Activated CD4-positive, alpha-beta T cell treated with anti-CD3 and anti-CD28 coated beads, Interleukin-2, amount 50 U/mL, for 24 hours (primary cell): ENCODE measurements around the gene TBC1D21.
A peak's percentile ranks its signal among the peaks of the same experiment; 100 is the strongest.

ENCODE experiments used
- DNase-seq, 2 donors: peaks; one replicate each; pipeline ENCODE4 v3.0.0-alpha.2; 2020; ENCODE audit warnings: low read depth in 1 of 2, low spot score in 1 of 2

Gene TBC1D21

GRCh38 chr15:73873456-73873855 lies at the start of gene TBC1D21:
TSS of gene TBC1D21 (plus strand) at chr15:73873564. CDS start at chr15:73873710, 146 bp downstream.
- no peak for DNase-seq

- DNase-seq, result no peak
Measured at GRCh38 chr15:73826711-73827251, 46.6 kb upstream of the TBC1D21 start.

DNA sequence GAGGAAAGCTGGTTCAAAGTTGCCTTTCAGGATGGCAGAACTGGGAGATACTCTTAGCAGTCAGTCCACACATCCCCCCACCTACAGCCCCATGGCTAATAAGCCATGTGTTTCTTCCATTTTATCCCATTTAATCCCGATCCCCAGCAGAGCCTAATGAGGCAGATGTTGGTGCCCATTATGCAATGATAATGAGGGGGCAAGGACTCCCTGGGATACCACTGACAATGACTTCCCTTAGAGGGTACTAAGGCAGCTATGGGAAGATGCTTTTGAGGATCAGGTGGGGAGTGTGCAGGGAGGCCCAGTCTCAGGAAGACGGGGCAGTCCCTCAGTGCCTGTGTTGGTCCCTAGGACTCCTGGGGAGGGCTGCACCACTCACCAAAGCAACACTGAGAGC lies 43.8 kb upstream of the TBC1D21 start:
- DNase-seq, result no peak

- DNase-seq, result no peak
Measured at GRCh38 chr15:73832657-73833056, 40.7 kb upstream of the TBC1D21 start.

GRCh38 chr15:73836845-73837244 lies 36.5 kb upstream of the TBC1D21 start:
- DNase-seq, result no peak

DNA sequence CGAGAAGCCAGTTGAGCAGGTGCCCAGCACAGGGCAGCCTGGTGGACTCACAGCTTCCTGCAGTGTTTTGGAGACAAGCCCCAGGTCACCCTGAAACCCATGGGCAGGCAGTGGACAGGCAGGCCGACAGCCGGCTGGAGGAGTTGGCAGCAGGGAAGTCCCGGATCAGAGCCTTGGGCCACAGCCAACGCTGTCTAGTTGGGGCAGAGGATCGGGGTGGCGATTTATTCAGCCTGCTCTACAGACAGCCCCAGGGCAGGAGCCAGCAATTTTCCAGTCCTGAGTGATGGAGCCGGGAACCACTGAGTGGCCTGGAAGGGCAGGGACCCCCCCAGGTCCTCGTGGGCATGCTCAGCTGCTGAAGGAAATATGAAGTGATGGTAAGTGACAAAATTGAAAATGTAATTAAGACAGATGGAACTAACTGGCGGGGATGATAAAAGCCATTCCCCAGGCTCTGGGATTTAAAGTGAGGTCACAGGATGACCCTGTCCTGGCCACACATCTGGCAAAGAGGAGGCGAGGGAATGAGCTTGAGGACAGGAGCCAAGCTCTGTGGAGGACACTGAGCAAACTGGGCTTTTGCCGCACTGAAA lies 34.4 kb upstream of the TBC1D21 start:
- no peak for DNase-seq

DNA sequence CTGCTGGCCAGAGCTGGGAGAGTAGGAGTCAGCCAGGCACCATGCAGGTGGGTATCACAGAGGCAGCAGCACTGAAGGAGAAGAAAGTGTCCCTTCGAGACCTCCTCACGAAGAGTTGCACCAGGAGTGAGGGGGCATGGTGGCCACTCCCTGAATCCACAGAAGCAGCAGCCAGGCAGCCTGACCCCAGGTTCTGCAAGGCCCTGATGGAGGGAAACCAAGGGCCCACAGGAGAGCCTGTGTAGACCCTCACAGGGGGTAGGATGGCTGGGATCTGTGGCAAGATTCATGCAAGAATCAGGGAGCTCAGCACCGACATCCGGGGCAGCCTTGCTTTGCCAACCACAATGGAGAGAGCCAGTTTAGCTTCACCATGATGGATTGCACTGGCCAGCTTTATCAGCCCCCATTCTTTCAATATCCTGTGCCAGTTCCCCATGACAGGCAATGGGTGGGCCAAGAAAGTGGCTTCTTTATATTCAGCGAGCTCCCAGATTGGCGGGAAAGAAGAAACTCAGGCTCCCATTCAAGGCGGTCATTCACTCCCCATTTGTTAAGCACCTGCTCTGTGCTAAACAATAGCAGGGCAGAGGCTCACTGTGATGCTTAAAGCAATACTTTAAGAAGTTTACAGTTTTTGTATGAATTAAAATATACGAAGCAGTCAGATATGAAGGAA lies 33.5 kb upstream of the TBC1D21 start:
- DNase-seq, result no peak

DNA sequence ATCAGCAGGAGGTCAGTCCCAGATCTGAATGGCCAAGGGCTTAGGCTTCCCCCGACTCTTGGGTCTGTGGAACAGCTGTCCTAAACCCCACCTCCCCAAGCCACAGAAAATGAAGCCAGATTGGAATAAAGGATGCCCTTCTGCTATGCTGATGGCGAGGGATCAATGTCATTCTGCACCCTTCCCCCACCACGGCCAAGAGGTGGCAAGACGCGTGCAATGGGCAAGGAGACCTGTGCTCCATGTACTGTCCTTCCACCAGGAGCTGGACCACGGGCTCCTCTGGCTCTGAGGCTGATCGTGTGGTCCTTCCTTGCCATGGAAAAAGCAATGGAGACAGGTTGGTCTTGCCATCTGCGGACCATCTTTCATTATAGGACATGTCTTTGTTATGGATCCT lies 32.6 kb upstream of the TBC1D21 start:
- DNase-seq, result no peak

DNA sequence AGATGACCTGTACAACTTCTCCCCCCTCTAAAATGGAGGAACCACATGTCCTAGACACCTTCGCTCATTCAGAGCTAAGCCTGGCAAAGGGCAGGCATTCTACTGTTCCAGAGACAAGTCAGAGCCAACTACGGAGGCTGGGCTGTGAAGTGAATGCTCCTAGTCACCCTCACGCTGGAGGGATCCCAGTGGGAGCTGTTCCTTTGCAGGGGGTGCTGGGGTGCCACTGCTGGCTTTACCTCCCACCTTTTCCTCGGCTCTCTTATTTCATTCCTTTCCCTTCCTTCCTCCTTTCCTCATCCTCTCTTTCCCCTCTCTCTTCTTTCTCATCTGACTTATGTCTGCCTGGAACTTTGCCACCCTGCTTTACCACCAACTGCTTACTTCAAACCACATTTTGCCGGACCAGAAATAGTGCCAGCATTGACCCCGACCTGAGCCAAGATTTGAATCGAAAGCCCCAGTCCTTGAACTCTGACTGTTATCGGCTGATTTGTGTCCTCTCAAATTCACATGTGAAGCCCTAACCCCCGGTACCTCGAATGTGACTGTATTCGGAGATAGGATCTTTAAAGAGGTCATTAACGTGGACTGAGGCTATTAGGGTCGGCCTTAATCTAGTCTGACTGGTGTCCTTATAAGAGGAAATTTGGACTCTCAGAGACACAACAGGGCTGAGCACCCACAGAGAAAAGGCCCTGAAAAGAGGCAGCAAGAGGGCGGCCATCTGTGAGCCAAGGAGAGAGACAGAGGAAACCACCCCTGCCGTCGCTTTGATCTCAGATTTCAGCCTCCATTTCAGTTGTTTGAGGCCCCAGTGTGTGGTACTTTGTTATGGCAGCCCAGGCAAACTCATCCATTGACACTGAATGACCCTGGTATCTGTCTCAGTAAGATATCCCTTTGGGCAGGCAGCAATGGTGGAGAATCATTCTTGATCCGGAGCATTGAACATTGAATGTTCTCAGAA lies 31.3 kb upstream of the TBC1D21 start:
- DNase-seq, result no peak

DNA sequence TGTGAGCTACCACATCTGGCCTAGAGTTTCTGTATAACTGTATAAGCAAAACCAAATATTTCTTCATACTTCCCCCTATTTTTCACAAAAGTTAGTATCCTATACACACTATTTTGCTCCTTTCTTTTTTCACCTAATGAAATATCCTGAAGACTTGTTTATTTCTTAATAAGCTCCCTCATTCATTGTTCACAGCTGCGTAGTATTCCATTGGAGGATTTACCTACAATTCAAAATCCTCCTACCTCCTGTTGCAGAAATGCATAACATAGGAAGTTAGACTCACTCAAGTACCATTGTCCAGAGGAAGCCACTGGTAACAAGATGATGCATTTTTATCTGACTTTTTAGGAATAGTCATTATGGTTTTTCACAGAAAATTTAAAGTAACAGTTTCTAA lies 29.6 kb upstream of the TBC1D21 start:
- DNase-seq, result no peak

- DNase-seq, result no peak
Measured at GRCh38 chr15:73844356-73844755, 29.0 kb upstream of the TBC1D21 start.

- no peak for DNase-seq
Measured at GRCh38 chr15:73845507-73845906, 27.9 kb upstream of the TBC1D21 start.

GRCh38 chr15:73845907-73846306 lies 27.5 kb upstream of the TBC1D21 start:
- DNase-seq, result no peak

- DNase-seq, result no peak
Measured at GRCh38 chr15:73849641-73850040, 23.7 kb upstream of the TBC1D21 start.

GRCh38 chr15:73850228-73850627 lies 23.1 kb upstream of the TBC1D21 start:
- DNase-seq, result no peak

GRCh38 chr15:73851689-73852088 lies 21.7 kb upstream of the TBC1D21 start:
- peak; percentile 4 to 7 for DNase-seq

- no peak for DNase-seq
Measured at GRCh38 chr15:73852507-73852906, 20.9 kb upstream of the TBC1D21 start.

DNA sequence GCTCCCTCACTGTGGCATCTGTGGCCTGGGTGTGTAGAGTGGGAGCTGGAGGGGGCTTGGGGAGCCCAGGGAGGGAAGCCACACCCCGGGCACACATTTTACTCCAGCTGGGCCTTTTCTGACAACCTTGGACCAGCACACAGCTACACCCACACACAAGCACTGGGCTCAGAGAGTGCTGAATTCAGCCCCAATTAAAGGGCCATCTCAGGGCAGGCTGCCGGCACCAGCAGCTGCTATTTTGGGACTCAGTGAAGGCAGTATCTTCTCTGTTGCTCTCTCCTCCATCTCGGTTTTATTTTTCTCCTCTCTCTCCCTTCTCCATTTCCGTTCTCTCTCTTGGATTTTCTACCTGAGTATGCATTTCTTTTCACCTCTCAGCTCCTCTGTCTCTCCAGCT lies 19.1 kb upstream of the TBC1D21 start:
- no peak for DNase-seq

- no peak for DNase-seq
Measured at GRCh38 chr15:73856458-73857192, 16.7 kb upstream of the TBC1D21 start.

DNA sequence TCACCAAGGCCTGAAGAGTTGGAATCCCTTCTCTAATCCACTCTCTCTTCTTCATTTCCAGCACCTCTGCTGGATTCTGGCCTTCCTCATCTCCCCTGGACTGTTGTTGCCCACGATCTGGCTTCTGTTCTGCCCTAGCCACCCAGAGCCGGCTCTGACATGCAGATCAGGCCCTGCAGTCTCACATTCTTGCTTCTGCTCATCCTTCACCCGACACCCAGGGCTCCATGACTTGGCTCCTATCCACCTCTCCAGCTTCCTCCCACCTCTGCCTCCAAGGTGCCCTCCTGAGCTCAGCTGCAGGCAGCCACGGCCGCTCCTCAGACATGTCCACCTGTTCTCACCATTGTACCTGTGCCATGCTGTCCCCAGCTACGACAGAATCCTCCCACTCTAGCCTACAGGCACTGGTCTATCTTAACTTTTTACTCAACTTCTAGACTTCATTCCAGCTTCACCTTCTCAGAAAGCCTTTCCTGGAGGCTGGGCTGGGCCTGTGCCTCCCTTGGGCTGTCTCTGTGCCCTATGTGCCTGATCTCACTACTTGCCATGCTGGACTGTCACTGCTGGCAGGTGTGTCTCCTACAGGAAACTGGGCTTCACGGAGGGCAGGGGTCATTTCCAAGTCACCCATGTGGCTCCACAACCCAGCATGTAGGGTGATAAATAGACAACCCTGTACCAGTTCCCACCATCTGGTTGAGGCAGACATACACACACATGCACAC lies 16.0 kb upstream of the TBC1D21 start:
- no peak for DNase-seq
